T-helper 2 cell treated with Interferon-gamma antibody and Interleukin-4, amounts not matched to agents 100 ng/mL and 5 ng/mL, for 36 hours (primary cell): Measurements from ENCODE around the gene KCNJ15. TPM values are rescaled to one million over a fixed set of nuclear protein-coding genes. Genes with fewer than 3 reads are reported as not detected.
"Not testable (repeated sequence)": the region's sequence is repeated elsewhere in the genome, so short reads cannot be mapped to it uniquely, and the experiment has no call there.

ENCODE experiments used
- intact Hi-C: fragments of 100-400 bp; cut with micrococcal nuclease; formaldehyde crosslinking; loops from one replicate; pipeline ENCODE4 v1.15.1; 2023
- total RNA-seq: library from RNA; stranded (reverse); gene quantifications from 2 replicates; pipeline ENCODE4 v1.2.3, GENCODE V29; 2022

The KCNJ15 gene
- total RNA-seq, result 0.05 and 0.07 TPM in 2 replicates

- intact Hi-C loops, result no loop called here
These were observed at the start of gene KCNJ15 for GRCh38 chr21:38256599-38257302. KCNJ15 (plus strand) TSS chr21:38256991; CDS start chr21:38299262, 42,271 bp downstream.

- intact Hi-C loops, result no loop called here
These were observed 48.7 kb upstream of the KCNJ15 start for GRCh38 chr21:38208118-38208517.

- intact Hi-C loops, result no loop called here
These were observed 45.5 kb upstream of the KCNJ15 start for GRCh38 chr21:38211321-38211720.

- intact Hi-C loops, result no loop called here
These were observed 44.1 kb upstream of the KCNJ15 start for GRCh38 chr21:38212706-38213105.

- intact Hi-C loops, result loop anchor here (1.0 kb wide), 2 partner anchors 133 to 137 kb away; no protein-coding TSS in a partner anchor
These were observed 37.7 kb upstream of the KCNJ15 start for GRCh38 chr21:38219049-38219628.

- intact Hi-C loops, result no loop called here
These were observed 36.5 kb upstream of the KCNJ15 start for GRCh38 chr21:38220270-38220737.

GRCh38 chr21:38221594-38221993 lies 35.2 kb upstream of the KCNJ15 start:
- intact Hi-C loops, result no loop called here

- intact Hi-C loops, result no loop called here
These were observed 32.8 kb upstream of the KCNJ15 start for GRCh38 chr21:38223893-38224540.

GRCh38 chr21:38227401-38227800 lies 29.4 kb upstream of the KCNJ15 start:
- intact Hi-C loops, result no loop called here

- intact Hi-C loops, result no loop called here
These were observed 28.7 kb upstream of the KCNJ15 start for GRCh38 chr21:38228115-38228514.

GRCh38 chr21:38228537-38228936 lies 28.3 kb upstream of the KCNJ15 start:
- intact Hi-C loops, result no loop called here

GRCh38 chr21:38229260-38229877 lies 27.4 kb upstream of the KCNJ15 start:
- intact Hi-C loops, result no loop called here

- intact Hi-C loops, result no loop called here
These were observed 22.2 kb upstream of the KCNJ15 start for GRCh38 chr21:38234395-38235142.

- intact Hi-C loops, result not testable (repeated sequence)
These were observed 21.5 kb upstream of the KCNJ15 start for GRCh38 chr21:38235251-38235650.

GRCh38 chr21:38236232-38236631 lies 20.6 kb upstream of the KCNJ15 start:
- intact Hi-C loops, result no loop called here

GRCh38 chr21:38239672-38240071 lies 17.1 kb upstream of the KCNJ15 start:
- intact Hi-C loops, result loop anchor here (10.0 kb wide), 1 partner anchor 65 kb away; no protein-coding TSS in a partner anchor

- intact Hi-C loops, result loop anchor here (10.0 kb wide), 1 partner anchor 65 kb away; no protein-coding TSS in a partner anchor
These were observed 16.7 kb upstream of the KCNJ15 start for GRCh38 chr21:38240129-38240528.

GRCh38 chr21:38241029-38241740 lies 15.6 kb upstream of the KCNJ15 start:
- intact Hi-C loops, result loop anchor here (10.0 kb wide), 1 partner anchor 64 kb away; no protein-coding TSS in a partner anchor

- intact Hi-C loops, result loop anchor here (10.0 kb wide), 1 partner anchor 63 kb away; no protein-coding TSS in a partner anchor
These were observed 14.7 kb upstream of the KCNJ15 start for GRCh38 chr21:38242061-38242460.

- intact Hi-C loops, result loop anchor here (10.0 kb wide), 1 partner anchor 61 kb away; no protein-coding TSS in a partner anchor
These were observed 12.9 kb upstream of the KCNJ15 start for GRCh38 chr21:38243732-38244406.
